DOHH2 (cell line): Measurements from ENCODE around the gene GJB6.

ENCODE experiments used
- H3F3A ChIP-seq: fragments of 200-600 bp; sonication (generic), shearing (Covaris generic); 2 replicates; pipeline ENCODE4 v1.6.0; 2016; ENCODE audit warnings: antibody characterized with exemption, mild to moderate bottlenecking; ENCODE audit not compliant: control insufficient read depth, insufficient read depth
- H3K27ac ChIP-seq: fragments of 200-600 bp; sonication (generic); 2 replicates; pipeline ENCODE4 v1.5.1; 2014; ENCODE audit warnings: low read depth, mild to moderate bottlenecking, low read length, moderate library complexity
- H3K27me3 ChIP-seq: fragments of 200-600 bp; sonication (generic); 2 replicates; pipeline ENCODE4 v1.6.1; 2014; ENCODE audit warnings: mild to moderate bottlenecking, low read length, mixed read lengths; ENCODE audit not compliant: control insufficient read depth
- H3K36me3 ChIP-seq: fragments of 200-600 bp; sonication (generic); 2 replicates; pipeline ENCODE4 v1.6.1; 2014; ENCODE audit warnings: mild to moderate bottlenecking, low read length, moderate library complexity, mixed read lengths; ENCODE audit not compliant: control insufficient read depth
- H3K4me1 ChIP-seq: fragments of 200-600 bp; sonication (generic); 2 replicates; pipeline ENCODE4 v1.6.1; 2014; ENCODE audit warnings: mild to moderate bottlenecking, low read length, mixed read lengths; ENCODE audit not compliant: control insufficient read depth
- H3K4me2 ChIP-seq: fragments of 200-600 bp; sonication (generic); 2 replicates; pipeline ENCODE4 v1.6.0; 2014; ENCODE audit warnings: mild to moderate bottlenecking, low read length, moderate library complexity
- H3K4me3 ChIP-seq: fragments of 200-600 bp; sonication (generic); 2 replicates; pipeline ENCODE4 v1.5.1; 2014; ENCODE audit warnings: mild to moderate bottlenecking, low read length, mixed read lengths
- H3K79me2 ChIP-seq: fragments of 200-600 bp; sonication (generic); 2 replicates; pipeline ENCODE4 v1.6.1; 2014; ENCODE audit warnings: mild to moderate bottlenecking, low read length, mixed read lengths; ENCODE audit not compliant: control insufficient read depth
- H3K9me2 ChIP-seq: fragments of 200-600 bp; sonication (generic); replicated peaks from 2 replicates; pipeline ENCODE4 v1.6.1; 2014; ENCODE audit warnings: mild to moderate bottlenecking, low read length, mixed read lengths; ENCODE audit not compliant: control insufficient read depth
- H3K9me3 ChIP-seq: fragments of 200-600 bp; sonication (generic); 2 replicates; pipeline ENCODE4 v1.6.1; 2014; ENCODE audit warnings: antibody characterized with exemption, low read length, mixed read lengths; ENCODE audit not compliant: control insufficient read depth, insufficient read depth
- H4K20me1 ChIP-seq: fragments of 200-600 bp; sonication (generic); 2 replicates; pipeline ENCODE4 v1.6.0; 2014; ENCODE audit warnings: low read depth, mild to moderate bottlenecking, antibody characterized with exemption, low read length, moderate library complexity; ENCODE audit not compliant: control insufficient read depth, insufficient read depth
- CTCF ChIP-seq: fragments of 200-600 bp; sonication (generic); IDR thresholded peaks from one replicate; pipeline ENCODE4 v1.5.1; 2014; ENCODE audit warnings: antibody characterized with exemption, mild to moderate bottlenecking, low read depth, low read length; ENCODE audit not compliant: poor library complexity, severe bottlenecking
- EZH2phosphoT487 ChIP-seq: fragments of 200-600 bp; sonication (generic); IDR thresholded peaks from 2 replicates; pipeline ENCODE4 v1.6.1; 2017; ENCODE audit warnings: borderline replicate concordance, mild to moderate bottlenecking, antibody characterized with exemption, low read length, moderate library complexity, mixed read lengths

The GJB6 gene

GRCh38 chr13:20188667-20189553 lies 43.2 kb downstream of the GJB6 start:
- Histone ChIP-seq H3K79me2 (no peaks in the 10 kb centered on the region), H3K4me1 (no peaks in the 10 kb centered on the region), H3K9me3 (no peaks in the 10 kb centered on the region), H3F3A (no peaks in the 10 kb centered on the region), H3K9me2 (no peaks in the 10 kb centered on the region), H3K4me2 (no peak overlapping the region), H4K20me1 (no peaks in the 10 kb centered on the region), H3K27me3 (peaks cover 34% of the 10 kb centered on the region), H3K4me3 (no peak overlapping the region), H3K27ac (no peak overlapping the region), H3K36me3 (no peaks in the 10 kb centered on the region)
- TF ChIP-seq EZH2phosphoT487 (no peak), CTCF (peak; percentile 43)

GRCh38 chr13:20186771-20187170 lies 45.3 kb downstream of the GJB6 start:
- no peaks in the 10 kb centered on the region for H3K36me3 ChIP-seq
- H3K4me2 ChIP-seq: no peak overlapping the region
- H3K4me1 ChIP-seq: no peaks in the 10 kb centered on the region
- no peaks in the 10 kb centered on the region for H4K20me1 ChIP-seq
- no peaks in the 10 kb centered on the region for H3K9me3 ChIP-seq
- H3K27me3 ChIP-seq: peaks cover 20% of the 10 kb centered on the region
- no peak overlapping the region for H3K4me3 ChIP-seq
- no peak overlapping the region for H3K27ac ChIP-seq
- no peaks in the 10 kb centered on the region for H3K9me2 ChIP-seq
- TF ChIP-seq CTCF (no peak), EZH2phosphoT487 (no peak)
- H3F3A ChIP-seq: no peaks in the 10 kb centered on the region
- no peaks in the 10 kb centered on the region for H3K79me2 ChIP-seq

- no peak overlapping the region for H3K4me2 ChIP-seq
- no peaks in the 10 kb centered on the region for H3K9me3 ChIP-seq
- no peaks in the 10 kb centered on the region for H3K36me3 ChIP-seq
These were observed 46.6 kb downstream of the GJB6 start for GRCh38 chr13:20185366-20186056.

More at GRCh38 chr13:20185366-20186056, 46.6 kb downstream of the GJB6 start:
- H3K4me3 ChIP-seq: no peak overlapping the region
- no peaks in the 10 kb centered on the region for H3K79me2 ChIP-seq
- no peaks in the 10 kb centered on the region for H3K4me1 ChIP-seq
- no peaks in the 10 kb centered on the region for H3F3A ChIP-seq
- no peaks in the 10 kb centered on the region for H3K9me2 ChIP-seq
- H3K27me3 ChIP-seq: peaks cover 12% of the 10 kb centered on the region; the same call in 1 of the 2 replicates
- TF ChIP-seq EZH2phosphoT487 (no peak), CTCF (no peak)
- no peak overlapping the region for H3K27ac ChIP-seq
- no peaks in the 10 kb centered on the region for H4K20me1 ChIP-seq
